ENCODE measurements around the gene NPAS2. TPM values are rescaled to one million over a fixed set of nuclear protein-coding genes. Genes with fewer than 3 reads are reported as not detected.

Gene NPAS2
- total RNA-seq, 2 donors from 2014 or later, result 1.1 to 1.6 TPM

DNA sequence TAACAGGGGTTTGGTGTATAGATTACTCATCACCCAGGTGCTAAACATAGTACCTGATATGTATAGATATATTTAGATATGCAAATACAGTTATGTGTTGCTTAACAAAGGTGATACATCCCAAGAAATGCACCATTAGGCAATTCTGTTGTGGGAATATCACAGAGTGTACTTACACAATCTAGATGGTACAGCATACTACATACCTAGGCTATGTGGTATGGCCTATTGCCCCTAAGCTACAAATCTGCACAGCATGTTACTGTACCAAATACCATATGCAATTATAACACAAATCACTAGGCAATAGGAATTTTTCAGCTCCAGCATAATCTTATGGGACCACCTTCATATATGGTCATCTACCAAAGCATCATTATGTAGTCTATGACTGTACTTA, 43.5 kb upstream of the NPAS2 start:
- Mint-ChIP-seq H3K36me3 (ENCODE audit: low read depth) (no peaks in the 10 kb centered on the region), H3K27ac (no peak overlapping the region), H3K27me3 (ENCODE audit: insufficient read depth) (no peaks in the 10 kb centered on the region), H3K9me3 (no peaks in the 10 kb centered on the region), H3K4me1 (no peaks in the 10 kb centered on the region), H3K4me3 (no peak overlapping the region)
- no peaks in the 10 kb centered on the region for H3K27me3 ChIP-seq (ENCODE audit: control insufficient read depth, insufficient read depth, low read length, poor library complexity, severe bottlenecking)
- H3K36me3 ChIP-seq (ENCODE audit: control insufficient read depth, insufficient read depth, low read length), result no peaks in the 10 kb centered on the region
- no peaks in the 10 kb centered on the region for H3K4me1 ChIP-seq (ENCODE audit: control insufficient read depth, insufficient read depth, low read length)
- H3K27ac ChIP-seq (ENCODE audit: low read depth, low read length), result no peak overlapping the region
- no peak for DNase-seq
- no peak overlapping the region for H3K4me3 ChIP-seq (ENCODE audit: low read length)
- no peaks in the 10 kb centered on the region for H3K9me3 ChIP-seq (ENCODE audit: control insufficient read depth, low read length)
- no peak for TF ChIP-seq CTCF (conservative IDR thresholded peaks at IDR 0.05)
- no peak overlapping the region for H3K9ac ChIP-seq (ENCODE audit: extremely low read depth, low read length, poor library complexity, severe bottlenecking)

GRCh38 chr2:100778637-100779450, 41.1 kb upstream of the NPAS2 start:
- Histone ChIP-seq H3K27me3 (ENCODE audit: control insufficient read depth, insufficient read depth, low read length, poor library complexity, severe bottlenecking) (no peaks in the 10 kb centered on the region), H3K36me3 (ENCODE audit: control insufficient read depth, insufficient read depth, low read length) (no peaks in the 10 kb centered on the region), H3K4me1 (ENCODE audit: control insufficient read depth, insufficient read depth, low read length) (no peaks in the 10 kb centered on the region), H3K27ac (ENCODE audit: low read depth, low read length) (no peak overlapping the region), H3K4me3 (ENCODE audit: low read length) (no peak overlapping the region), H3K9ac (ENCODE audit: extremely low read depth, low read length, poor library complexity, severe bottlenecking) (no peak overlapping the region), H3K9me3 (ENCODE audit: control insufficient read depth, low read length) (no peaks in the 10 kb centered on the region)
- Mint-ChIP-seq H3K27ac (no peak overlapping the region), H3K27me3 (ENCODE audit: insufficient read depth) (no peaks in the 10 kb centered on the region), H3K9me3 (no peaks in the 10 kb centered on the region), H3K4me1 (peaks cover 3% of the 10 kb centered on the region), H3K4me3 (no peak overlapping the region), H3K36me3 (ENCODE audit: low read depth) (no peaks in the 10 kb centered on the region)
- WGBS, 2 experiments (ENCODE audit: insufficient coverage in 1 of 2, insufficient read length in 1 of 2), result 90 to 94% methylated on average over 12 of the region's 12 CpGs
- TF ChIP-seq CTCF (conservative IDR thresholded peaks at IDR 0.05), result no peak
- DNase-seq, result no peak

GRCh38 chr2:100779908-100780202, 40.1 kb upstream of the NPAS2 start:
- H3K9me3 ChIP-seq (ENCODE audit: control insufficient read depth, low read length), result no peaks in the 10 kb centered on the region
- no peaks in the 10 kb centered on the region for H3K36me3 ChIP-seq (ENCODE audit: control insufficient read depth, insufficient read depth, low read length)
- DNase-seq, result no peak
- 81 to 97% methylated on average over 2 to 3 of the region's 3 CpGs for WGBS, 2 experiments (ENCODE audit: insufficient coverage in 1 of 2, insufficient read length in 1 of 2)
- H3K27me3 Mint-ChIP-seq (ENCODE audit: insufficient read depth), result no peaks in the 10 kb centered on the region
- H3K4me1 ChIP-seq (ENCODE audit: control insufficient read depth, insufficient read depth, low read length), result no peaks in the 10 kb centered on the region
- no peak overlapping the region for H3K9ac ChIP-seq (ENCODE audit: extremely low read depth, low read length, poor library complexity, severe bottlenecking)
- no peak for TF ChIP-seq CTCF (conservative IDR thresholded peaks at IDR 0.05)
- no peak overlapping the region for H3K27ac Mint-ChIP-seq
- H3K4me3 ChIP-seq (ENCODE audit: low read length), result no peak overlapping the region
- no peaks in the 10 kb centered on the region for H3K9me3 Mint-ChIP-seq
- H3K4me1 Mint-ChIP-seq, result peaks cover 6% of the 10 kb centered on the region
- H3K27ac ChIP-seq (ENCODE audit: low read depth, low read length), result no peak overlapping the region
- H3K4me3 Mint-ChIP-seq, result no peak overlapping the region
- H3K27me3 ChIP-seq (ENCODE audit: control insufficient read depth, insufficient read depth, low read length, poor library complexity, severe bottlenecking), result no peaks in the 10 kb centered on the region
- no peaks in the 10 kb centered on the region for H3K36me3 Mint-ChIP-seq (ENCODE audit: low read depth)
